Calu3 (cell line): ENCODE data around the gene WDFY4. TPM values are rescaled to one million over a fixed set of nuclear protein-coding genes. Genes with fewer than 3 reads are reported as not detected.

Source experiments
- BruUV-seq: library from RNA; stranded (reverse); fragments of 400-500 nt; replicated peaks from 2 replicates; lab custom pipeline; 2021; lab: Mats Ljungman, UMichigan
- CTCF ChIA-PET: fragments of 300-600 bp; sonication (Branson Sonifier 250); formaldehyde crosslinking; loops from one replicate; lab custom pipeline; 2022; ENCODE audit warnings: antibody characterized with exemption; lab: Charles Lee
- DNase-seq: peaks from one replicate; pipeline ENCODE4 v3.0.0; 2022
- H3K27ac Mint-ChIP-seq: one replicate; pipeline ENCODE4 v1.8.0; 2022; ENCODE audit warnings: mixed read lengths; ENCODE audit not compliant: unreplicated experiment
- H3K27me3 Mint-ChIP-seq: one replicate; pipeline ENCODE4 v1.8.0; 2022; ENCODE audit warnings: mixed read lengths; ENCODE audit not compliant: unreplicated experiment
- H3K36me3 Mint-ChIP-seq: one replicate; pipeline ENCODE4 v1.8.0; 2022; ENCODE audit warnings: mild to moderate bottlenecking, moderate library complexity, mixed read lengths; ENCODE audit not compliant: insufficient read depth, unreplicated experiment
- H3K4me1 Mint-ChIP-seq: one replicate; pipeline ENCODE4 v1.8.0; 2022; ENCODE audit warnings: mild to moderate bottlenecking, low read depth, mixed read lengths; ENCODE audit not compliant: unreplicated experiment
- H3K4me3 Mint-ChIP-seq: one replicate; pipeline ENCODE4 v1.8.0; 2022; ENCODE audit warnings: mild to moderate bottlenecking, low read depth, moderate library complexity, mixed read lengths; ENCODE audit not compliant: unreplicated experiment
- H3K9me3 Mint-ChIP-seq: one replicate; pipeline ENCODE4 v1.8.0; 2022; ENCODE audit warnings: low read depth, mixed read lengths; ENCODE audit not compliant: unreplicated experiment
- CTCF ChIP-seq: fragments of 200-600 bp; IDR thresholded peaks from one replicate; pipeline ENCODE4 v1.8.0; 2022; ENCODE audit warnings: antibody characterized with exemption; ENCODE audit not compliant: unreplicated experiment
- intact Hi-C: fragments of 100-400 bp; cut with micrococcal nuclease; formaldehyde crosslinking; loops from one replicate; pipeline ENCODE4 v1.10.0; 2022; ENCODE audit not compliant: unreplicated experiment
- total RNA-seq: library from RNA; stranded (reverse); gene quantifications from 2 replicates; pipeline ENCODE4 v1.2.3, GENCODE V29; 2022

The WDFY4 gene
- total RNA-seq, 1 experiment from 2014 or later, result not detected

- no peak for TF ChIP-seq CTCF
- Mint-ChIP-seq H3K9me3 (no peaks in the 10 kb centered on the region), H3K4me3 (no peak overlapping the region), H3K27me3 (peaks cover 97% of the 10 kb centered on the region), H3K36me3 (no peaks in the 10 kb centered on the region), H3K4me1 (no peaks in the 10 kb centered on the region), H3K27ac (no peak overlapping the region)
- no TSS peak for BruUV-seq
- intact Hi-C loops, result no loop called here
- CTCF ChIA-PET, result no interaction called here
- DNase-seq, result no peak
Measured at GRCh38 chr10:48703531-48704122, 19.0 kb downstream of the WDFY4 start.

- peaks cover 92% of the 10 kb centered on the region for H3K27me3 Mint-ChIP-seq
- intact Hi-C loops, result no loop called here
- no peak overlapping the region for H3K27ac Mint-ChIP-seq
- no peaks in the 10 kb centered on the region for H3K4me1 Mint-ChIP-seq
- H3K36me3 Mint-ChIP-seq, result no peaks in the 10 kb centered on the region
- H3K9me3 Mint-ChIP-seq, result no peaks in the 10 kb centered on the region
- CTCF ChIA-PET, result no interaction called here
- H3K4me3 Mint-ChIP-seq, result no peak overlapping the region
- no TSS peak for BruUV-seq
- no peak for DNase-seq
- no peak for TF ChIP-seq CTCF
Measured at GRCh38 chr10:48704156-48704555, 19.5 kb downstream of the WDFY4 start.

GRCh38 chr10:48705401-48705938 is 20.8 kb downstream of the WDFY4 start:
- H3K4me3 Mint-ChIP-seq, result no peak overlapping the region
- no TSS peak for BruUV-seq
- CTCF ChIA-PET, result no interaction called here
- intact Hi-C loops, result no loop called here
- no peak for TF ChIP-seq CTCF
- H3K4me1 Mint-ChIP-seq, result no peaks in the 10 kb centered on the region
- no peak for DNase-seq
- H3K36me3 Mint-ChIP-seq, result no peaks in the 10 kb centered on the region
- no peaks in the 10 kb centered on the region for H3K9me3 Mint-ChIP-seq
- H3K27ac Mint-ChIP-seq, result no peak overlapping the region
- peaks cover 91% of the 10 kb centered on the region for H3K27me3 Mint-ChIP-seq

GRCh38 chr10:48707472-48707871 is 22.8 kb downstream of the WDFY4 start:
- H3K4me1 Mint-ChIP-seq, result no peaks in the 10 kb centered on the region
- H3K9me3 Mint-ChIP-seq, result no peaks in the 10 kb centered on the region
- intact Hi-C loops, result no loop called here
- peaks cover 83% of the 10 kb centered on the region for H3K27me3 Mint-ChIP-seq
- no TSS peak for BruUV-seq
- H3K4me3 Mint-ChIP-seq, result no peak overlapping the region
- no peak overlapping the region for H3K27ac Mint-ChIP-seq
- H3K36me3 Mint-ChIP-seq, result no peaks in the 10 kb centered on the region
- TF ChIP-seq CTCF, result no peak
- DNase-seq, result no peak
- CTCF ChIA-PET, result no interaction called here
